CD1c-positive myeloid dendritic cell (primary cell): ENCODE results near the gene CISD2.
A peak's percentile ranks its signal among the peaks of the same experiment; 100 is the strongest.
"Not testable (repeated sequence)": the region's sequence is repeated elsewhere in the genome, so short reads cannot be mapped to it uniquely, and the experiment has no call there.

Source experiments
- DNase-seq: peaks from one replicate; pipeline ENCODE4 v3.0.0-alpha.2; 2016; ENCODE audit errors: extremely low spot score

The CISD2 gene, protein sequence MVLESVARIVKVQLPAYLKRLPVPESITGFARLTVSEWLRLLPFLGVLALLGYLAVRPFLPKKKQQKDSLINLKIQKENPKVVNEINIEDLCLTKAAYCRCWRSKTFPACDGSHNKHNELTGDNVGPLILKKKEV

DNA sequence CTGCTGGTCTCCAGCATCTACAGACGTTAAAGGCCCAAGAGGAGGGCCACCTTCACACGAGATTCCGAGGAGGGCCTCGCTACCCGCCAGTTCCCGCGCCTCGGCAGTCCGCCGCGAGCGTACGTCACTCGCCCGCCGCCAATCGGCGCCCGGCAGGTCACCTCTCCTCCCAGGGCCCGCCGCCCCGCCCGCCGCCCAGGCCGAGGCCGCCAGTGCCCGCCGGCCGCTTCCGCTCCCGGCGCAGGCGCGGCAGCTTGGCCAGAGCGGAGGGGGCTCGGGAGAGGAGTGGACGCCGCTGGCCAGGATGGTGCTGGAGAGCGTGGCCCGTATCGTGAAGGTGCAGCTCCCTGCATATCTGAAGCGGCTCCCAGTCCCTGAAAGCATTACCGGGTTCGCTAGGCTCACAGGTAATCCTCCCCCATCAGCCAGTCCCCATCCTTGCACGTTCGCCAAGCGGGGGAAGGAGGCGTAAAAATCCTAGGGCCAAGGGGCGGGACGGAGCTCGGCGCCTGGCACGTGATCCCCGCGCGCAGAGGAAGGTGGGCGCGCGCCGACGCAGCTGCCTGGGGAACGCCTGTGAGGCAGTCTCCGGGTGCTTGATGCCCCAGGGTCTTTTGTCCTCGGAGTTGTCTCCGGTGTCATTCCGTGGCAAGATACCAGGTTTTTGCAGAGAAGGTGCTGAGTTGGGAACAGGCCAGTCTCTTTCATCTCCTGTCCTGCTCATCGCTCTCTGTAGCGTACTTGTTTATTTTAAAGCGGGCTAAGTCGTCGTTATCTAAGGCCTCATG is at the start of gene CISD2:
Gene CISD2 (plus strand): TSS at position 212 of the 788 bp plus-strand sequence. CDS start 93 bp downstream, at position 305.
- DNase-seq = peak; percentile 95

DNA sequence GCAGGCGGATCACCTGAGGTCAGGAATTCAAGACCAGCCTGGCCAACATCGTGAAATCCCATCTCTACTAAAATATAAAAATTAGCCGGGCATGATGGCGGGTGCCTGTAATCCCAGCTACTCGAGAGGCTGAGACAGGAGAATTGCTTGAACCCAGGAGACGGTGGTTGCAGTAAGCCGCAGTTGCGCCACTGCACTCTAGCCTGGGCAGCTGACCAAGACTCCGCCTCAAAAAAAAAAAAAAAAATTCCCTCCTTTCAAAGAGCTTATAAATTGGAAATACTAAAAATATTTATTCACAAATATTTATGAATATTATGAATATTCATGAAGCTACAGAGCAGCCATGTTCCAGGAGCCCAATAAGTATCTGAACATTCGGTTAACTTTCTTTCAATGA is 49.7 kb upstream of the CISD2 start:
- not testable (repeated sequence) for DNase-seq

DNA sequence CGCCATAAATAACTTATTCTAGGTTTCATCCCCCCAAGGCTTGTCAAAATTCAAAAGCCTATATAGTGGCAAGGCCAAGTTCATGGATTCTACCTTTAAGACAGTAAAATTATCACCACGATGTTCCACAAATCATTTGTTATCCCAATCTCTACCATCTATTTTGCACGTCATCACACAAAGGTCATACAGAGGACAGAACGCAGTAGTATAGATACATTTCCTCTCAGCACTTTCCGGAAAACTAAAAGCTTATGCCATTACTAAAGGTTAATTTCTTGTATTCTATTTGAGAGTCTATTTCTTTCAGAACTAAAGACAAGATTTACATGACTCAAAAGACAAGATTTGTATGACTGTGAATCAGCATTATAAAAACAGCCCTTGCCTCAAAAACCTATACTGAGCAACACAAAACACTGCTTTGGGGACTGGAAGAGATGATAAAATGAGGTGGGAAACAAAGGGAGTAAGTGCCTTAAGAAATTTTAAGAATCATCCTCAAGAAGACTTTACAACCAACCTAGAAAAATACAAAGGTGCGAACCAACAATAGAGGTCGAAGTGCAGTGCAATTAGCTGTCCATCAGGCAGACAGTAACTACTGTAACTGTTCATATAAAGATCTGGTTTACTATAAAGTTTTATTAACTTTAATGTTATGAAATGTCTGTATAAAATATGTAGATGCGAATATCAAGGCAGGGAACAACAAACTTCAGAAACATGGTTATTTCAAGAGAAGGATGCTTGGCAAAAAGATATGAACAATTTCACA is 49.0 kb upstream of the CISD2 start:
- no peak for DNase-seq

DNA sequence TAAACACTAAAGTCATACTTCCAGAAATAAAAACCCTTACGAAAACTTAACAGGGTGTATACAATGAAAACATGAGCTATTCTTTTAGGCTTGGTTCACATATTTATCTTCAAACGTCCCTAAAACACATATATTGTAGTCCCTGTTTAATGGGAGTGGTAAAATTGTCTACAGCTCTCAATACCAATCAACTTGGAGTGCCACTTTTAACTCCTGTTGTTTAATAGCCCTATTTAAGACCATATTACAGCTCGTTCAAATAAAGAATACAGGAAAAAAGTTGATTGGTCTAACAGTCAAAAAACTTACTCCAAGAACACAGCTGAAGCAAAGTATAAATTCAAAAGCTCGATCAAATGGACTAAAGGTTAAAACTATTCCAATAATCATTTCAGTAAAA is 45.3 kb upstream of the CISD2 start:
- no peak for DNase-seq

DNA sequence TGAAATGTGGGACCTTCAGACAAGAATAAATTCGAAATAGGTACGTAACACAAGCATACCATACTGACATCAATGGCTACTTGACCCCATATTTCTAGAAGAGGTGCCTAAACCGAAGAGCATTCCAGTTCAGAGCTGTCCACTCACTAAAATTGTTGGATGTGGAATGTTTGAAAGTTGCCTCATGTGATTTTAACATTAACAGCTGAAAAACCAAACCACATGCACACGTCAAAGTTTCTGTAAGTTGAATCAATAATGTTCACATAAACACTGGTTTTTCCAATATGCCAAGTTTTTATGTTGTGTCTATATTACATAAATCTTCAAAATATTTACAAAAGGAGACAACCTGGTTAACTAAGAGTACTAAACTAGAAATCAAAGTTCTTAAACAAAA is 44.9 kb upstream of the CISD2 start:
- DNase-seq = no peak

DNA sequence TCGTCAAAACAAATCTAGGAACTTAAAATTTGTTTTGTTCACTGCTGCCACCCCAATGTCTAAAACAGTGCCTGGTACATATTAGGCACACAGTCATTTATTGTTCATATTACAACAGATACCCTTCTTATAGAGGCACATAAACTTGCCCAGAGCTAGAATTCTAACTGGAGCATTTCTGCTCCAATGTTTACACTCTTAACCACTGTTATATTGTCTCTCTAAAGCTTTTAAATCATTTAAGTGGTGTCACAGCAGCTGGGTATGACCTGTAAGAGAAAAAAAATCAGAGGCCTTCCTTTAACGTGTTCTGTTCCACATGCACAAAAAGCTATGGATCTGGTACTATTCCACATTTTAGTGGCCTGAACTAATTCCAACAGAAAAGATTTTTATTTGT is 44.4 kb upstream of the CISD2 start:
- DNase-seq = no peak

DNA sequence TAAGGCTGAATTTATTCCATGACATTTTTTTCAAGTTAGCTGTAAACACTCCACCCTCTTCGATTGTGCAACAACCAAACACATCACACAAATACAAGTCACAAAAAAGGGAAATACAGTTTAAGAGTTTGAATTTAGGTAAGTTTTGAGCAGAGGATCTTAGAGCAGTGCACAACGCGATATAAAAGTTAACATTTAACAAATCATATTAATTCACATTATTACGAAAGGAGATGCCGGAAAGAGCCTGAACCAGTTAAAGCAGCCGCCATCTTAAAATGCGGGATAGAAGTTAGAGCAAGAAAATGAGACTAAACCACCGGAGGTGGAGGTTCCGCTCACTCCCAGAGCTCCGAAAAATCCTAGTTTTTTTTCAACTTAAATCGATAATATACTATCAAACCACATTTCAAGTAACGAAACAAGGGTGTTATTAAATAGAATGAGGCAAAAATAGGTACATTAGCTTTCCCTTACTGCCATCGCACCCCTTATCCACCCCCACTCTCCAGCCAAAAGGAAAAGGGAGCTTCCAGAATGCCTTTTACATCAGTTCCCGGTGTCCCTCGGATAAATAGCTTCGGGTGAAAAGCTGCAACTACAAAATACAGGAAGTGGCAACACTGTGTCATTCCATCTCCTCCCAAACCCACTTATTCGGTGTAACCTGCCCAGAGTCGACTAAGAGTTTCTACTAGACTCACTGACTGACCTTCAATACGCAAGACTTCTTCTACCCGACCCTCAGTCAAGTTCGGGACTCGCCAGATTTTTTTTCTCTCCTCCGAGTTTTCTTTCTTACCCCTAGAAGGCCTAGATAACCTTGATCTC is 43.3 kb upstream of the CISD2 start:
- peak; percentile 87 for DNase-seq

DNA sequence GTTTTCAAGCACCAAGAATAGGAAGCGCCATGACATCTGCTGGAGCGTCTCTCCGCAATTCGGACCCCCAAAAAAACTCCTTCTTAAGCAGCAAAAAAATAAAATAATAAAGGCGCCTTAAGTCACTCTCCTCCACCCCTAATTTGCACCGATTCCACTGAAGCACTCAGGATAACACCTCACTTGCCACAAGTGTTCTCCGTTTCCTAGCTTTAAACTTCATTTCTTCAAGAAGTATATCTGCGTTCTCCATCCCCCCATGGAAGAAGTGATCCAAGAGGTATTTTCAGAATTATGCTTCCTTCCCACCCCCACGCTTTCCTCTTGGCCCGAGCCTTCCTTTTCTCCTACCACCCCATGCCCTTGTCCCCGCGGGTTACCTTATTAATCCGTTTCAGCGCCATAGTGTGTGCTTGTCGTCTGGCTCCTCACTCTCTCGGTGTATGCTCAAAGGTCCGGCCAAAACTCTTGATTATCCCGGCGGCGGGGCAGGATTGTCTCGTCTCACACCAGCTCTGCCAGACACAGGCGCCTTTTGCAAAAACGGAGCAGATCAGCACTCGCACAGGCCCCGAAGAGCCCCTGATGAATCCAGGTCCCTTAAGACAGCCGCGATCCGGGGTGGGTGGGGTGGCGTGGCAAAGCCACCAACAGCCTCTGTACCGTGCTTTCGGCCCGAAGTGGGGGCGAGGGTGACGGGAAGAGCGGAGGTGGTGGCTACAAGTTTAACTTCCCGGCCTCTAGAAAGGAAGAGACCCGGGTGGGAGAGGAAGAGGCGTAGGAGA is 42.5 kb upstream of the CISD2 start:
- peak; percentile 46 for DNase-seq

DNA sequence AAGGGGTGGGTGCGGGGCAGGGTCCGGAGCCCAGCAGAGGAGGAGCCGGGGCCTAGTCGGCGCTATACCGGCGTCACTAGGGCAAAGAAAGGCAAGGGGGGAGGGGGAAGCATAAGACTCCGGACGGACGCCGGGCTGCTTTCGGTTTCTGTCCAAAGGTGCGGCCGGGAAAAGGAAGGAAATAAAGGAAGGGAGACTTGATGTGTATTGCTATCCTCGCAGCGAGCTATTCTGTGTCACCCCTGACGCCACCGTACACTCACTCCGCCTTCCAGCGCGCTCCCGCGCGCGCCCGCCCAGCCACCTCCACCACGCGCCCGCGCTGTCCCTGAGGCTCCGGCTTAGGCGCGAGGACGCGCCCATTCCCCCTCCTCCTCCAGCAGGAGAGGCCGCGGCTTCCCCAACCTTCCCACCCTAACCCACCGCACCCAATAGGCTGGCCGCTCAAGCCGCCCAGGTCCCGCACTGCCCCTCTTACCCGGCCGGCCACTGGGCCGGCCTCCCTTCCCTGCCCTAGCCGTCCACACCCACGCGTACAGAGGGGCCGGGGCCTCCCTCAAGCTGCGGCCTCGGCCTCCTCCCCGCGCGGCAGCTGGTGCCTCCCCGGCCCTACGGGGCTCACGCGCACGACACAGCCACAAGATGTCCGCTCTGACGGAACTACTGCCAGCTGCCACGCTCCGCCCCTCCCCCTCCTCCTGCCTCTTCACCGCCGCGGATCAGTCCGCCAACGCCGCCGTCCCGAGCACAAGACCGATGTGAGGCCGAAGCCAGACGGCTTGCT is 41.7 kb upstream of the CISD2 start, which contains the start of gene UBE2D3:
Gene UBE2D3 (minus strand): TSS at position 662 of the 784 bp plus-strand sequence. CDS start 1,043 bp downstream, outside the sequence.
- peak; percentile 96 for DNase-seq

DNA sequence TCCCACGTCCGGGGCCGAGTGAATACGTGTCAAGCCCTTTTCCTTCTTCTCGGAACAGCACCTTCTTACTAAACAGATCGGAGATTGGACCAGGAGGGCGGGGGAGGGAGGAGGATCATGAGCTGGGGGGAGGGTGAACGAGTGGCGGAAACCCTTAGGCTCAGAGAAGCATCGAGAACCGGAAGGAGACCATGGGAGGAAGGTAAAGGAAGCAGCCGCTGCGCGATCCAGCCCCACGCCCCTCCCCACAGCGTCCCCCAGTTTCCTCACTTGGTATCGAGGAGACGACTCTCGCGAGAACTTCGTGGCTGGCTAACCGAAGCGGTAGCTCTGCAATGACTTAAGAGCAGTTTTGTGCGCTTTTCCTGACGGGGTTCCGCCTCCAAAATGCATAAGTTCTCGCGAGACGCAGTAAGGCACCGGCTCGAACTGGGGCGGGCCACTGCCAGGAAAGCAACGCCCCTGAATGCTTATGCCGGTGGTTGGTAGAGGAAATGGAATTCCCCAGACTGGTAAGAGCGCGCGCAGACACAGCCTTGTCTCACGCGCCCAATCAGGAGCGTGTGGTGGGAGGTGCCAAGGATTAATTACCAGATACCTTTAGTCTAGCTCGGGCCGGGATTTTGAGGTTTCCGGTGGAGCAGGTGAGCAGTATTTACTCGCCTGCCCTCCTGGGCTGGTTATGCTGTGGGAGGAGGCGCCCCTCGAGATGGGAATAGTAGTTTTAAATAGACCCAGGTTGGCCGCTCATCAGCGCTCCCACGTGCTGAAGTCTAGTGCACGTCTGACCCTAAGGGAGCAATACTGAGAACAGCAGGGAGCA is 40.9 kb upstream of the CISD2 start:
- peak; percentile 100 for DNase-seq

DNA sequence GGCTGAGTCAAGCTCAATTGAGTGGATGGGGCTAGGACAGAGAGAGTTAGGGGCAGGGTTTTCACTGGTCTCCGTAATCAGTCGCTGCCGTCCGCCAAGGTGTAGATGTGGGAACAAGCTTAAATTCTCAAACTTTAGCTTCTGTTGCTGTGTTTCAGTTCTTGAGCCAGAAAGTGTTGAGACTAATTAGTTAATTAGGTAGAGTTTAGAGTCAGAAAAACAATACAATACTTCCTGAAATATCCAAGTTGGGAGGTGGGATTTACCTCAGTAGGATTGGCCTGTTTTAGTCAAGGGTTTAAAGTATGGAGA is 40.3 kb upstream of the CISD2 start:
- DNase-seq = no peak

DNA sequence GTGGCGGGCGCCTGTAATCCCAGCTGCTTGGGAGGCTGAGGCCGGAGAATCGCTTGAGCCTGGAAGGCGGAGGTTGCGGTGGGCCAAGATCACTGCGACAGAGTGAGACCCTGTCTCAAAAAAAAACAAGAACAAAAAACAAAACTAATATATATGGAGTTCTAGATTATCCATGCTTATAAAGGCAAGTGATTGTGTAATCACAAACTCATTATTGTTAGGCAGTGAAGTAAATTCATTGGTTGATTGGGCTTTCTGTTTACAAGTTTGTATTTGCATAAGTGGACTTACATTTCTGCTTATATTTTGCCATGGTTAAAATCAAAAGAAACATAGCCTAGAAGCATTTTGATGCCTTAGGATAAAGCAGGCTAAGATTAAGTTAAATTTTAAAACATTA is 39.0 kb upstream of the CISD2 start:
- DNase-seq = no peak

DNA sequence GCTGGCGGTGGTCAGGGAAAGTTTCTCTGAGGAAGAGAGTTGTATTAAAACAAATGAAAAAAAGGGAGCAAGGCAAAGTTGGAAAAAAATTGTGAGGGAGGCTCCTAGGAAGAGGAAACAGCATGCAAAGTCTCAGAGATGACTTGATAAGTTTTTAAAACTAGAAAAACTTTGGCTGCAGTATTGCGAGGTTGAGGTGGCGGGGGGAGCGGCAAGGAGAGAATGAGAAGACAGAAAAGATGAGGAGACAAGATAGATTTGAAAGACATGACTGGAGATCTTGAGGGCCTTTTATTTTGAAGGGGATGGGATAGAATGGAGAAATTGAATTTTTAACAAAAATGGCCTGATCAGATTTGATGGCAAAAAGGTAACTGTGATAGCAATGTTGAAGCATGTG is 36.7 kb upstream of the CISD2 start:
- no peak for DNase-seq

DNA sequence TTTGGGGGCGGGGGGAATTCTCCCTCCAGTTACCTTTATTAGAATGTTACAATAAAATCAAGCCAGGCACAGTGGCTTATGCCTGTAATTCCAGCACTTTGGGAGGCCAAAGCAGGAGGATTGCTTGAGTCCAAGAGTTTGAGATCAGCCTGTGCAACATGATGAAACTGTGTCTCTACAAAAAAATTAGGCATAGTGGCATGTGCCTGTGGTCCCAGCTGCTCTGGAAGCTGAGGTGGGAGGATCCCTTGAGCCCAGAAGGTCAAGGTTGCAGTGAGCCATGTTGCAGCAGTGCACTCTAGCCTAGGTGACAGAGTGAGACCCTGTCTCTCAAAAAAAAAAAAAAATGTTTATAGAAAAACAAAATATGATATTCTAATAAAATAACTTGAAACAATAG is 36.1 kb upstream of the CISD2 start:
- DNase-seq = no peak

DNA sequence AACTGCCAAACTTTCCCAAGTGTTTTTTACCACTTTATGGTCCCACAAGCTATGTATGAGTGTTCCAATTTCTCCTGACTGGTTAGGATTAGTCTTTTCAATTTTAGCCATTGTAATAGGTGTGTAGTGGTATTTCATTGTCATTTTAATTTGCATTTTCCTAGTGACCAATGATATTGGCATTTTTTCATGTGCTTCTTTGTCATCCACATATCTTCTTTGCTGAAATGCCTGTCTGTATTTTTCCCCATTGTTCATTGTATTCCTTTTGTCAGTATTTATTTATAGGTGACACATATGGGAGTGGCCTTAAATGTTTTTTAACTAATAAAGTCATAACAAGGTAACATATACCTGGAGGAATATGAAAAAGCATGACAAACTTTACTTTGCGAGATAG is 32.2 kb upstream of the CISD2 start:
- no peak for DNase-seq

DNA sequence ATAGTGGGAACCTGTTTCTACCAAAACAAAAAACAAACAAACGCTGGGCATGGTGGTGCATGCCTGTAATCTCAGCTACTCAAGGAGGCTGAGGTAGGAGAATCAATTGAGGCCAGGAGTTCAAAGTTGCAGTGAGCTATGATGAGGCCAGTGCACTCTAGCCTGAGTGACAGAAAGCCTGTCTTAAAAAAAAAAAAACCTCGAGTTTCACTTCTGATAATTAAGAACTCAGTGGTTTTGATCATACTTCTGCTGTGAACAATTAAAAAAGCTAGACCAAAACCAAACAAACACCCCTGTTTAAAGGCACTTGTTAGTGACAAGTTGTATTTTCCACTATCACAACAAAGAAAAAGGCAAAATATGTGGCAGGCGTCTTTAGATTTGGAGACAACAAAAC is 26.4 kb upstream of the CISD2 start:
- no peak for DNase-seq

DNA sequence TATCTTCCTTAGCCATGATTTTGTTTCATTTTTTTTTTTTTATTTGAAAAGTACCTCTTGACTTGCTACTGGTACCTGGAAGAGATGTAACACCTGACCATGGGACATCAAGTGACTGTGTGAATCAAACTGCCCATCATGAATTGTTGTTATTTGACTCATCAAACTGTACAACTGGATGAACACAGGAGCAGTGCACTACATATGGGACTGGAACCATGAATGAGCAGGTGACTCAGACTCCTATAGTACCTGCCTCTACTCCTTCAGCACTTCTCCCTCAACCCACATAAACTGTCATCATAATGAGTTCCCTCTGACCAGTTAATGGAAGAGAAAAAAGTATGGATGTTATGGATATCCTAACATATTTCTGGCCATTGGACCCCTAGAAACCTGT is 25.5 kb upstream of the CISD2 start:
- no peak for DNase-seq

DNA sequence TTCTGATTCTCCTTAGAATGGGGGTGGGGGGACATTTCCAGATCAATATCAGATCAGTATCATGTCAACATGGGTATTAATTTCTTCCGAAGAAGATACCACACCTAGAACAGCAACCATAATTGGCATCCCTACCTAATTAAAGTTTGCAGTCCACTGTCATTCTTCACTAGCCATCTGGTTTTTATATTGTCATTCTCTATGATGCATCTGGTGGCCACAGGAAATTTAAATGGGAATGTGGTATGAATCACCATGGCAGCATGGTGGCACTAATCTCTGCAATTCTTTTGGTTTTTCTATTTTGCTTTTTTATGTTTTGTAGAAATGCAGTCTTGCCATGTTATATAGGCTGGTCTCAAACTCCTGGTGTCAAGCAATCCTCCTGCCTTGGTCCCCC is 24.9 kb upstream of the CISD2 start:
- no peak for DNase-seq

DNA sequence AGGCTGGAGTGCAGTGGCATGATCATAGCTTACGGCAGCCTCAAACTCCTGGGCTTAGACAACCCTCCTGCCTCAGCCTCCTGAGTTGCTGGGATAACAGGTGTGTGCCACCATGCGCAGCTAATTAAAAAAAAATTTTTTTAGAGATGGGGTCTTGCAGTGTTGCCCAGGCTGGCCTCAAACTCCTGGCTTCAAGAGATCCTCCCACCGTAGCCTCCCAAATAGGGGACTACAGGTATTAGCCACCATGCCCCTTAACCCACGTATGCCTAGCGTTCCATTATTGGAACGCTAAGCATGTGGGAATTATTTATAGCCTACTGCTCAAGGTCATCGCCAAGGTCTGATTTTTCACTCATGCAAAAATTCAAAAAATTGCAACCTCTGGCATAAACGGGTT is 21.1 kb upstream of the CISD2 start:
- DNase-seq = no peak
